ENCODE measurements around the gene LRP11. TPM values are rescaled to one million over a fixed set of nuclear protein-coding genes. Genes with fewer than 3 reads are reported as not detected.

The LRP11 gene
- total RNA-seq, 1 donor from 2014 or later, result 17.8 TPM

DNA sequence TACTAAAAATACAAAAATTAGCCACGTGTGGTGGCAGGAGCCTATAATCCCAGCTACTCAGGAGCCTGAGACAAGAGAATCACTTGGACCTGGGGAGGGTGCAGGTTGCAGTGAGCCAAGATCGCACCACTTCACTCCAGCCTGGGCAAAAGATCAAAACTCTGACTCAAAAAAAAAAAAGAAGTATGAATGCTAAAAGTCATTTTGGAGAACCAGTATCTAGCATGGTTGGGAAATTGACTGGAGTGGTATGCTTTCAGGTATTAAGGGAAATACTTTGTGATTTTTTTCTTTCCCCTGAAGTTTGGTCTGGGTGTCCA, 84.6 kb downstream of the LRP11 start:
- DNase-seq (ENCODE audit: low spot score in 2 of 2, unreplicated experiment in 2 of 2), result no peak
- Mint-ChIP-seq H3K9me3 (no peaks in the 10 kb centered on the region), H3K27ac (no peak overlapping the region), H3K4me3 (no peak overlapping the region), H3K27me3 (ENCODE audit: low read depth) (no peaks in the 10 kb centered on the region), H3K4me1 (peaks cover 5% of the 10 kb centered on the region), H3K36me3 (peaks cover 24% of the 10 kb centered on the region)
- TF ChIP-seq, protein P1, sequence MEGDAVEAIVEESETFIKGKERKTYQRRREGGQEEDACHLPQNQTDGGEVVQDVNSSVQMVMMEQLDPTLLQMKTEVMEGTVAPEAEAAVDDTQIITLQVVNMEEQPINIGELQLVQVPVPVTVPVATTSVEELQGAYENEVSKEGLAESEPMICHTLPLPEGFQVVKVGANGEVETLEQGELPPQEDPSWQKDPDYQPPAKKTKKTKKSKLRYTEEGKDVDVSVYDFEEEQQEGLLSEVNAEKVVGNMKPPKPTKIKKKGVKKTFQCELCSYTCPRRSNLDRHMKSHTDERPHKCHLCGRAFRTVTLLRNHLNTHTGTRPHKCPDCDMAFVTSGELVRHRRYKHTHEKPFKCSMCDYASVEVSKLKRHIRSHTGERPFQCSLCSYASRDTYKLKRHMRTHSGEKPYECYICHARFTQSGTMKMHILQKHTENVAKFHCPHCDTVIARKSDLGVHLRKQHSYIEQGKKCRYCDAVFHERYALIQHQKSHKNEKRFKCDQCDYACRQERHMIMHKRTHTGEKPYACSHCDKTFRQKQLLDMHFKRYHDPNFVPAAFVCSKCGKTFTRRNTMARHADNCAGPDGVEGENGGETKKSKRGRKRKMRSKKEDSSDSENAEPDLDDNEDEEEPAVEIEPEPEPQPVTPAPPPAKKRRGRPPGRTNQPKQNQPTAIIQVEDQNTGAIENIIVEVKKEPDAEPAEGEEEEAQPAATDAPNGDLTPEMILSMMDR (IDR thresholded peaks at IDR 0.05; ENCODE audit: unreplicated experiment), result no peak

GRCh38 chr6:149777624-149778023, 86.5 kb downstream of the LRP11 start:
- H3K27me3 Mint-ChIP-seq (ENCODE audit: low read depth), result no peaks in the 10 kb centered on the region
- H3K4me1 Mint-ChIP-seq, result peaks cover 5% of the 10 kb centered on the region
- peaks cover 16% of the 10 kb centered on the region for H3K36me3 Mint-ChIP-seq
- no peak overlapping the region for H3K27ac Mint-ChIP-seq
- TF ChIP-seq, protein P1 (IDR thresholded peaks at IDR 0.05; ENCODE audit: unreplicated experiment), result no peak
- H3K9me3 Mint-ChIP-seq, result no peaks in the 10 kb centered on the region
- H3K4me3 Mint-ChIP-seq, result no peak overlapping the region
- DNase-seq (ENCODE audit: low spot score in 2 of 2, unreplicated experiment in 2 of 2), result no peak

DNA sequence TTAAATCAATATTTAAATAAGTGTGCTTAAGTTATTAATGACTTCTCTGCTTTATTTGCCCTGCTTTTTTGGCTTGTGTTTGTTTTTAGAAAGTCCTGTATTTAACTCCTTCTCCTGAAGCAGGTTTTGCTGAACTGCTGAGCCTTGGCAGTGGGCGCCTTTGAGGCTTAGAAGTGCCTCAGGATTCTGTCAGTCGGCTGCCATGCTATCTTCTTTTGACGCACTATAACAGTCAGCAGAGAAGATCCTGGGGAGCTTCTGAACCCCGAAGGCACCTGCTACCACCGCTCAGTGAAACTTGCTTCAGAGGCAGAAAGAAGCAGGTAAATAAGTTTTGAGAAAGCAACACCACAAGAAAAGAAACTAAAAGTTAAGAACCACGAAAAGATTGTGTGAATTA, 92.2 kb downstream of the LRP11 start:
- Mint-ChIP-seq H3K27me3 (ENCODE audit: low read depth) (no peaks in the 10 kb centered on the region), H3K27ac (no peak overlapping the region), H3K36me3 (peaks cover 32% of the 10 kb centered on the region), H3K9me3 (peaks cover 3% of the 10 kb centered on the region), H3K4me1 (no peaks in the 10 kb centered on the region), H3K4me3 (no peak overlapping the region)
- no peak for DNase-seq (ENCODE audit: low spot score in 2 of 2, unreplicated experiment in 2 of 2)
- TF ChIP-seq, protein P1 (IDR thresholded peaks at IDR 0.05; ENCODE audit: unreplicated experiment), result no peak

GRCh38 chr6:149771185-149771584, 93.0 kb downstream of the LRP11 start:
- Mint-ChIP-seq H3K36me3 (peaks cover 34% of the 10 kb centered on the region), H3K4me1 (no peaks in the 10 kb centered on the region), H3K4me3 (no peak overlapping the region), H3K9me3 (peaks cover 10% of the 10 kb centered on the region), H3K27ac (no peak overlapping the region), H3K27me3 (ENCODE audit: low read depth) (no peaks in the 10 kb centered on the region)
- DNase-seq (ENCODE audit: low spot score in 2 of 2, unreplicated experiment in 2 of 2), result no peak
- TF ChIP-seq, protein P1 (IDR thresholded peaks at IDR 0.05; ENCODE audit: unreplicated experiment), result no peak

DNA sequence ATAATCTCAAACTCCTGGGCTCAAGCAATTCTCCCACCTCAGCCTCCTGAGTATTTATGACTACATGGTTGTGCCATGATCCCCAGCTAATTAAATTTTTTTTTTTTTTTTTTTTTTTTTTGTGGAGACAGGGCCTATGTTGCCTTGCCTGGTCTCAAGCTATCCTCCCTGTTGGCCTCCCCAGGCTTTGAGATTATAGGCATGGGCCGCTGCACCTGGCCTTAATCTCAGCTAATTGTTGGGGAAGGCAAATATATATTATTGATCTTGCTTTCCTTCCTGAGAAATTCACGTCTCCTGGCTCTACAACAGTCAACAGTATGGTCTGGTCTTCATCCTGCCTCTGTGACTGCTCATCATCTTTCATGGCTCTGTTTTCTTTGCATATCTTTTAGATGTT, 94.5 kb downstream of the LRP11 start:
- Mint-ChIP-seq H3K4me3 (no peak overlapping the region), H3K9me3 (peaks cover 14% of the 10 kb centered on the region), H3K36me3 (peaks cover 35% of the 10 kb centered on the region), H3K27ac (no peak overlapping the region), H3K4me1 (no peaks in the 10 kb centered on the region), H3K27me3 (ENCODE audit: low read depth) (no peaks in the 10 kb centered on the region)
- TF ChIP-seq, protein P1 (IDR thresholded peaks at IDR 0.05; ENCODE audit: unreplicated experiment), result no peak
- no peak for DNase-seq (ENCODE audit: low spot score in 2 of 2, unreplicated experiment in 2 of 2)

Other genes with a start within 250 kb of the LRP11 start
- 18.8 to 20.3 TPM (median 19.1 TPM) in 3 replicates for gene KATNA1, start 215.6 kb downstream of the LRP11 start, total RNA-seq
- 38.4 to 39.4 TPM (median 39.0 TPM) in 3 replicates for gene LATS1, start 146.3 kb downstream of the LRP11 start, total RNA-seq
- 38.8 to 41.0 TPM (median 40.2 TPM) in 3 replicates for gene NUP43, start 117.8 kb downstream of the LRP11 start, total RNA-seq
- 43.4 to 45.6 TPM (median 44.4 TPM) in 3 replicates for gene PCMT1, start 114.6 kb downstream of the LRP11 start, total RNA-seq
- not detected in 3 replicates for gene RAET1E, start 33.8 kb upstream of the LRP11 start, total RNA-seq
- gene RAET1G, start 58.8 kb upstream of the LRP11 start, total RNA-seq, result not detected in 3 replicates
- 0.23 to 0.42 TPM (median 0.24 TPM) in 3 replicates for gene ULBP2, start 77.7 kb upstream of the LRP11 start, total RNA-seq
- 0.07 to 0.11 TPM (median 0.11 TPM) in 3 replicates for gene ULBP1, start 99.6 kb upstream of the LRP11 start, total RNA-seq
- gene RAET1L, start 161.2 kb upstream of the LRP11 start, total RNA-seq, result not detected in 3 replicates
- gene ULBP3, start 204.8 kb upstream of the LRP11 start, total RNA-seq, result 4.3 to 6.4 TPM (median 5.4 TPM) in 3 replicates